ENCODE measurements around the gene RPGR.

Gene RPGR

DNA sequence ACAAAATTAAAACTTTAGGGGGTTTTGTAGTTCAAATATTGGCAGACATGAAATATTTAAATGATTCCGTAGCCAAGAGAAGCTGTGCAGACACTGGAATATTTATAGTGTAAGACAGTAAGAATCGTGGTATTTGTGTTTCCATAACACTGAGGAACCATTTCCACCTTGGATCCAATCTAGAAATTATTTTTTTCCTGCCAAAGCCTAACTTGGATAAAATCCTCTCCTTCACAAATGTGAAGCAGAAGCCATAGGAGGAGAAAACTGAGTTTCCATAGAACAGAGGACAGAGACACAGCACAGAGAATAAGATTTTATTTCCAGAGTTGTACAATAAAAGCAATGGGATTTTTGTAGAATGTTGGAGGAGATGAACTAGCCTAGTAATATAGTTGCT is 86.8 kb downstream of the RPGR start:
- H3K4me3 ChIP-seq (ENCODE audit: low read depth, low read length) = no peak overlapping the region
- no peaks in the 10 kb centered on the region for H3K27me3 ChIP-seq
- no peaks in the 10 kb centered on the region for H3K9me3 ChIP-seq
- DNase-seq = no peak
- TF ChIP-seq CTCF (IDR thresholded peaks at IDR 0.05; ENCODE audit: low read depth, low read length) = no peak
- H3K4me1 ChIP-seq = no peaks in the 10 kb centered on the region
- no peaks in the 10 kb centered on the region for H3K36me3 ChIP-seq

- no peaks in the 10 kb centered on the region for H3K9me3 ChIP-seq
- no peak for TF ChIP-seq CTCF (IDR thresholded peaks at IDR 0.05; ENCODE audit: low read depth, low read length)
- H3K4me1 ChIP-seq = no peaks in the 10 kb centered on the region
- H3K4me3 ChIP-seq (ENCODE audit: low read depth, low read length) = no peak overlapping the region
- H3K27me3 ChIP-seq = no peaks in the 10 kb centered on the region
- no peaks in the 10 kb centered on the region for H3K36me3 ChIP-seq
- no peak for DNase-seq
Observed at GRCh38 chrX:38236901-38237615, 90.3 kb downstream of the RPGR start.

GRCh38 chrX:38233891-38234667 is 93.2 kb downstream of the RPGR start:
- H3K4me3 ChIP-seq (ENCODE audit: low read depth, low read length) = no peak overlapping the region
- H3K27me3 ChIP-seq = no peaks in the 10 kb centered on the region
- no peak for DNase-seq
- no peak for TF ChIP-seq CTCF (IDR thresholded peaks at IDR 0.05; ENCODE audit: low read depth, low read length)
- H3K9me3 ChIP-seq = no peaks in the 10 kb centered on the region
- no peaks in the 10 kb centered on the region for H3K36me3 ChIP-seq
- no peaks in the 10 kb centered on the region for H3K4me1 ChIP-seq

GRCh38 chrX:38232079-38232686 is 95.1 kb downstream of the RPGR start:
- Histone ChIP-seq H3K27me3 (no peaks in the 10 kb centered on the region), H3K4me3 (ENCODE audit: low read depth, low read length) (no peak overlapping the region), H3K9me3 (no peaks in the 10 kb centered on the region), H3K4me1 (no peaks in the 10 kb centered on the region), H3K36me3 (no peaks in the 10 kb centered on the region)
- no peak for TF ChIP-seq CTCF (IDR thresholded peaks at IDR 0.05; ENCODE audit: low read depth, low read length)
- DNase-seq = no peak

DNA sequence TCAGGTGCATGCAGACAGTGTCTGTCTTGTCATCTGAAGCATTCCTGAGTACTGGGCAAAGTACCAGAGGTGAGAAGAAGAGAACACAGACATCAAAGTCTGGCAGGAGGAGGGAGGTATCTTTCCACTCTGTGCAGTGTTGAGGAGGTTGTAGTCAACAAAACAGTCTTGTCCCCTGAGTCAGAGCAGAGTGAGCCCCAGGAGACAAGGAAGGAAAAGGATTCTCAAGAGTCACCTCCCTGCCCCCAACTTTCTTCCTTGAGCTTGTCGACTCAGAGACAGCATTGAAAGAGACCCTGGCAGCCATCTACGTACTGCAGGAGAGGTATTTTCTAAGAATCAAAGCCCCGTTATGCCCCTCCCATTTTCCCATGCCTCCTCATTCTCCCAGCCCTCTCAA is 102.2 kb downstream of the RPGR start:
- peaks cover 17% of the 10 kb centered on the region for H3K27me3 ChIP-seq
- no peaks in the 10 kb centered on the region for H3K4me1 ChIP-seq
- no peak for TF ChIP-seq CTCF (IDR thresholded peaks at IDR 0.05; ENCODE audit: low read depth, low read length)
- DNase-seq = no peak
- no peaks in the 10 kb centered on the region for H3K36me3 ChIP-seq
- no peaks in the 10 kb centered on the region for H3K9me3 ChIP-seq
- H3K4me3 ChIP-seq (ENCODE audit: low read depth, low read length) = no peak overlapping the region

DNA sequence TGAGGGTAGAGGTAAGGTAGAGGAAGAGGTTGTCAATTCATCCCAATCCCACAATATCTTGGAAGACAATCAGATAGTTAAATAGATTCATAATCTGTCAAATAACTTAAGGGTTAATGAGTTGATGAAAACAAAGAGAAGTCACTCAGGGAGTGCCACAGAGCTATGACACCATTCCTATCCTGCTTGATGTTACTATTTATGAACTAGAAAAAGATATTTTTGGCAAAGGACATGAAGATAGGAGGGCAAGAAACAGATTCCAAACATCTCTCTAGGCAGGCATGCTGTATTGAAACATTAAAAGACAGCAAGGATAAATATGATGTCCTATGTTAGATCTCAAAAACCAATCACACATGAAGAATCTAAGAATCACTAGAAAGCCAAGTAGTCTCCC is 103.1 kb downstream of the RPGR start:
- peaks cover 23% of the 10 kb centered on the region for H3K27me3 ChIP-seq

More for the DNA sequence above, 103.1 kb downstream of the RPGR start:
- Histone ChIP-seq H3K36me3 (no peaks in the 10 kb centered on the region), H3K4me1 (no peaks in the 10 kb centered on the region), H3K4me3 (ENCODE audit: low read depth, low read length) (no peak overlapping the region), H3K9me3 (no peaks in the 10 kb centered on the region)
- TF ChIP-seq CTCF (IDR thresholded peaks at IDR 0.05; ENCODE audit: low read depth, low read length) = no peak
- DNase-seq = no peak
